Esophagus (tissue), 2 donors: ENCODE measurements around the gene AGAP1. TPM values are rescaled to one million over a fixed set of nuclear protein-coding genes. Genes with fewer than 3 reads are reported as not detected.

Experiments used
- H3K27ac ChIP-seq, 2 donors: one replicate each; pipeline ENCODE4 v1.5.1; 2013; ENCODE audit warnings: low read depth in 2 of 2, mild to moderate bottlenecking in 2 of 2, inconsistent platforms in 1 of 2, low read length in 1 of 2, moderate library complexity in 1 of 2
- H3K27me3 ChIP-seq, 2 donors: one replicate each; pipeline ENCODE4 v1.6.1; 2013; ENCODE audit warnings: low read length in 2 of 2, control low read depth in 1 of 2, mild to moderate bottlenecking in 1 of 2; ENCODE audit not compliant: insufficient read depth in 2 of 2, control insufficient read depth in 1 of 2
- H3K36me3 ChIP-seq, 2 donors: one replicate each; pipeline ENCODE4 v1.6.1; 2013; ENCODE audit warnings: low read length in 1 of 2; ENCODE audit not compliant: control insufficient read depth in 2 of 2, insufficient read depth in 2 of 2
- H3K4me1 ChIP-seq, 2 donors: one replicate each; pipeline ENCODE4 v1.6.1; 2013; ENCODE audit warnings: low read length in 1 of 2; ENCODE audit not compliant: control insufficient read depth in 2 of 2, insufficient read depth in 2 of 2
- H3K4me3 ChIP-seq, 2 donors: one replicate each; pipeline ENCODE4 v1.5.1; 2013; ENCODE audit warnings: low read length in 2 of 2, mild to moderate bottlenecking in 2 of 2, low read depth in 1 of 2, moderate library complexity in 1 of 2
- H3K9me3 ChIP-seq, 2 donors: one replicate each; pipeline ENCODE4 v1.6.1; 2013; ENCODE audit warnings: mild to moderate bottlenecking in 2 of 2, low read depth in 1 of 2, low read length in 1 of 2, moderate library complexity in 1 of 2; ENCODE audit not compliant: control insufficient read depth in 2 of 2, insufficient read depth in 1 of 2
- WGBS, 2 donors: extraction: QIAGEN DNeasy Blood & Tissue Kit; methylation state at CpG; one replicate each; pipeline ENCODE4 v1.1.7; 2013; 5-methylcytosine and 5-hydroxymethylcytosine counted together
- polyA plus RNA-seq, 2 donors: library from polyadenylated mRNA; stranded (reverse); fragments of 200-250 nt; gene quantifications; one replicate each; pipeline ENCODE4 v1.2.3, GENCODE V29; 2013
- donor health status: healthy with polysubstance abuse.
- donor health status: Bipolar disorder and iron deficiency.

Gene AGAP1
- polyA plus RNA-seq, 2 donors: 4.9 TPM

DNA sequence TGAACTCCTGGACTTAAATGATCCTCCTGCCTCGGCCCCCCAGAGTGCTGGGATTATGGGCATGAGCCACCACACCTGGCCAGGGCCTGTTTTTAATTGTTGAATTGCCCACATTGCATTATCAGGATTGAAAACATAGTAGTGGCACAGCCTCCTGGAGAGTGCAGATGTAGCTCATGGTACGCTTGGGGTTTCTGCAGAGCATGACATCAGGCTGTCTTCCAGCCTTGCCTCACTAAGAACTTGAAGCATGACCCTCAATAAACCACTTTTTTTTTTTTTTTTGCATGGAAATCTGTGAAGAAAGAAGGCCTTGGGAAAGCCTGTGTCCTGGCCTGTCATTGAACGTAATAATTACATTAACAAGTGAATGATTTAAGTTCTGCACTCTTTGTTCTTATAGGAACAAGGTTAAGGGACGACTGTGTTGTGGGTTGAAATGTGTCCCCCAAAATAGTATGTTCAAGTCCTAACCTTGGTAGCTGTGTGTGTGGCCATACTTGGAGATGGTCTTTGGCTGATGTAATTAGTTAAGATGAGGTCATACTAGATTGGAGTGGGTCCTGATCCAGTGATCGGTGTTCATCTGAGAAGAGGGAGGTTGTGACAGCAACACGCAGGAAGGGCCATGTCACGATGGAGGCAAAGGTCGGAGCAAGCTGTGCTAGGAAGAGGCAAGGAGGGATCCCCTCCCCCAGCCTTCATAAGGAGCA is 90.2 kb downstream of the AGAP1 start:
- no peak overlapping the region for H3K4me3 ChIP-seq
- no peaks in the 10 kb centered on the region for H3K9me3 ChIP-seq
- H3K36me3 ChIP-seq: peaks cover 0 to 2% of the 10 kb centered on the region in 2 donors
- H3K27ac ChIP-seq: no peak overlapping the region
- no peaks in the 10 kb centered on the region for H3K27me3 ChIP-seq
- peaks cover 0 to 3% of the 10 kb centered on the region in 2 donors for H3K4me1 ChIP-seq
- WGBS, 2 donors: 84% methylated on average over 8 of the region's 8 CpGs

GRCh38 chr2:235584638-235585007 is 90.8 kb downstream of the AGAP1 start:
- no peak overlapping the region for H3K4me3 ChIP-seq
- no peak overlapping the region for H3K27ac ChIP-seq
- H3K4me1 ChIP-seq: peaks cover 0 to 3% of the 10 kb centered on the region in 2 donors
- H3K9me3 ChIP-seq: no peaks in the 10 kb centered on the region
- H3K36me3 ChIP-seq: peaks cover 0 to 2% of the 10 kb centered on the region in 2 donors
- 88 to 89% methylated on average over 10 of the region's 10 CpGs for WGBS, 2 donors
- H3K27me3 ChIP-seq: no peaks in the 10 kb centered on the region

DNA sequence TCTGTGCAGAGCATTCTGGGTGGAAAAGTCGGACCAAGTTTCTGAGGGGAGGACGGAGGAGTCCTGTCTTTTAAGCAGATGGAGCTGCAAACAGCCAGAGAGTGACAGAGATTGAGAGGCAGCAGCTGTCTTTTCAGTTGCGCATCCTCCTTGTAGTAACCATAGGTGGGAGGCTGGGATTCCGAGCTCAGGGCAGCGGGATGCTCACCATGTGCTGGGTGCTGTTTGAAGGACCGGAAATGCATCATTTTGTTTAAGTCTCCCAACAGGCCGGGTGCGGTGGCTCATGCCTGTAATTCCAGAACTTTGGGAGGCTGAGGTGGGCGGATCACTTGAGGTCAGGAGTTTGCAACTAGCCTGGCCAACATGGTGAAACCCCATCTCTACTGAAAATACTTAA is 93.4 kb downstream of the AGAP1 start:
- Histone ChIP-seq H3K27ac (no peak overlapping the region), H3K4me1 (peaks cover 0 to 3% of the 10 kb centered on the region in 2 donors), H3K27me3 (no peaks in the 10 kb centered on the region), H3K9me3 (no peaks in the 10 kb centered on the region), H3K36me3 (peaks cover 0 to 2% of the 10 kb centered on the region in 2 donors), H3K4me3 (no peak overlapping the region)
- 93% methylated on average over 9 of the region's 9 CpGs for WGBS, 2 donors

- Histone ChIP-seq H3K27me3 (no peaks in the 10 kb centered on the region), H3K9me3 (no peaks in the 10 kb centered on the region), H3K36me3 (peaks cover 0 to 2% of the 10 kb centered on the region in 2 donors), H3K4me1 (peaks cover 0 to 3% of the 10 kb centered on the region in 2 donors), H3K27ac (no peak overlapping the region), H3K4me3 (no peak overlapping the region)
- 56 to 77% methylated on average over 9 of the region's 9 CpGs for WGBS, 2 donors
Measured at GRCh38 chr2:235588750-235589149, 94.9 kb downstream of the AGAP1 start.

GRCh38 chr2:235591231-235591730 is 97.4 kb downstream of the AGAP1 start:
- Histone ChIP-seq H3K4me1 (no peaks in the 10 kb centered on the region), H3K36me3 (peaks cover 0 to 2% of the 10 kb centered on the region in 2 donors), H3K27ac (no peak overlapping the region), H3K9me3 (no peaks in the 10 kb centered on the region), H3K27me3 (no peaks in the 10 kb centered on the region), H3K4me3 (no peak overlapping the region)
- 85 to 90% methylated on average over 14 of the region's 14 CpGs for WGBS, 2 donors

- WGBS, 2 donors: 64 to 73% methylated on average over 5 of the region's 5 CpGs
- Histone ChIP-seq H3K27me3 (no peaks in the 10 kb centered on the region), H3K36me3 (no peaks in the 10 kb centered on the region), H3K4me1 (no peaks in the 10 kb centered on the region), H3K4me3 (no peak overlapping the region), H3K27ac (no peak overlapping the region), H3K9me3 (no peaks in the 10 kb centered on the region)
Measured at GRCh38 chr2:235591921-235592320, 98.1 kb downstream of the AGAP1 start.

GRCh38 chr2:235592430-235592829 is 98.6 kb downstream of the AGAP1 start:
- Histone ChIP-seq H3K4me1 (no peaks in the 10 kb centered on the region), H3K9me3 (no peaks in the 10 kb centered on the region), H3K36me3 (peaks cover 0 to 4% of the 10 kb centered on the region in 2 donors), H3K4me3 (no peak overlapping the region), H3K27ac (no peak overlapping the region), H3K27me3 (no peaks in the 10 kb centered on the region)
- 75 to 83% methylated on average over 11 of the region's 11 CpGs for WGBS, 2 donors

DNA sequence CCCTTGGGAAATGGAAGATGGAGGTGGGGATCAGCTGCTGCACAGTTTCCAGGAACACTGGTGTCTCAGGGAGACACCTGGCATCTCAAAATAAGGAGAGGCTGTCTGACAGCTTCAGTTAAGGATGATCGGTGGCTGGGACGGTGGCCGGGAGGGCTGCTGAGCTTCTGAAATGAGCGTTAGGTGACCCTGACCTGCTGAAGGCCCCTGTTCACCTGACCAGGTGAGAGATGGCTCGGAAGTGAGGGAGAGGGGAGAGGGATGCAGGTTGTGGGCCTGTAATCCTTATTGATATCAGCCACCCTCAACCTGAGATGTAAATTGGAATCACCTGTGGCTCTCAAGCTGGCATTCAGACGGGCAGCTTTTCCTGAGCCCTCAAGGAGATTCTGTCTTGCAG is 99.0 kb downstream of the AGAP1 start:
- no peaks in the 10 kb centered on the region for H3K4me1 ChIP-seq
- H3K27ac ChIP-seq: no peak overlapping the region
- no peaks in the 10 kb centered on the region for H3K9me3 ChIP-seq
- peaks cover 0 to 4% of the 10 kb centered on the region in 2 donors for H3K36me3 ChIP-seq
- H3K27me3 ChIP-seq: no peaks in the 10 kb centered on the region
- no peak overlapping the region for H3K4me3 ChIP-seq
- 75% methylated on average over 6 of the region's 6 CpGs for WGBS, 2 donors

DNA sequence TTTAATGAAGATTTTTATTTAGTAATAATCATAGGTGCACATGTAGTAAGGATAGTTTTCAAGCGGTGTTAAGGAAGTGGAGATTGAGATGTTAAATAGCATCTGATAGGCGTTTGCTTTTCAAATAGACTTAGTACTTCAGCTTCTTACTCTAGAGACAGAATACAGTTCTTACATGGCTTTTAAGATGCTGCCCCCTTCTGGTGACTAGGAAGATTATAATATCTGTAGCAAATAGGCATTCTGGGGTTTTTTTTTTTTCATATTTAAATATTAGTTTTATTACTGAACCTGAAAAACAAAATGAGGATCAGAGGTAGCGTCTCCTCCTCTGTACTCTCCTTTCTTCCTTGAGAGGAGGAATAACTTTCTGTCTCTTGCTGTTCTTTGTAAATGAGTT is 100.2 kb downstream of the AGAP1 start:
- 4 to 6% methylated on average over 3 of the region's 3 CpGs for WGBS, 2 donors

GRCh38 chr2:235594964-235595363 is 101.1 kb downstream of the AGAP1 start:
- WGBS, 2 donors: 74 to 77% methylated on average over 8 of the region's 8 CpGs
- Histone ChIP-seq H3K4me1 (peaks cover 0 to 4% of the 10 kb centered on the region in 2 donors), H3K27ac (no peak overlapping the region), H3K9me3 (no peaks in the 10 kb centered on the region), H3K4me3 (no peak overlapping the region), H3K36me3 (peaks cover 0 to 4% of the 10 kb centered on the region in 2 donors), H3K27me3 (no peaks in the 10 kb centered on the region)

More for the DNA sequence above, 100.2 kb downstream of the AGAP1 start:
- Histone ChIP-seq H3K27me3 (no peaks in the 10 kb centered on the region), H3K9me3 (no peaks in the 10 kb centered on the region), H3K27ac (no peak overlapping the region), H3K4me3 (no peak overlapping the region), H3K4me1 (no peaks in the 10 kb centered on the region), H3K36me3 (peaks cover 0 to 4% of the 10 kb centered on the region in 2 donors)
